Fibroblast of lung (primary cell): ENCODE results near the gene ARHGAP36.

Experiments
- EZH2 ChIP-seq: IDR thresholded peaks from 2 replicates; pipeline ENCODE4 v1.5.1; 2012; ENCODE audit warnings: low read length, control low read depth, mild to moderate bottlenecking; ENCODE audit errors: missing control alignments
- TF ChIP-seq, protein P1 (sequence below), 2 donors: IDR thresholded peaks in 1 of 2; conservative IDR thresholded peaks in 1 of 2; 1 replicate in 1 of 2; 2 replicates in 1 of 2; pipeline ENCODE4 v1.5.1; 2011 to 2012; ENCODE audit warnings: low read length in 2 of 2, control low read depth in 1 of 2, inconsistent platforms in 1 of 2, low read depth in 1 of 2, mild to moderate bottlenecking in 1 of 2

DNA sequence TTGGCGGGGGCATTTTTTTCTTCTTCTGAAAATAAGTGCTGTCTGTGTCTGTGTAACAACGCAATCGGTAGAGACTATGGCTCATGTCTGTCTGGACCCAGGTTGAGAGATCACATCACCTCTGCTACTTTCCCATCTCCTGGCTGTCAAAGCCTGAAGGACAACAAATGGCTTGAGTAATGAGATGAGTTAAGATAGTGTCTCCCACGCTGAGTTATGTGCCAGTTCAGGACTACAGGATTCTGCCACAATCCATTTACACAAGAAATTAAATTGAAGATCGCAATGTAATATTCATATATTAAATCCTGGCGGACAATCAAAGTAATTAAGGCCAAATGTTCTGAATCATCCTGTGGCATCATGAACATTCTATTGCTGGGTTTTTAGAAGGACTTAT is 16.5 kb upstream of the ARHGAP36 start:
- TF ChIP-seq, protein P1, sequence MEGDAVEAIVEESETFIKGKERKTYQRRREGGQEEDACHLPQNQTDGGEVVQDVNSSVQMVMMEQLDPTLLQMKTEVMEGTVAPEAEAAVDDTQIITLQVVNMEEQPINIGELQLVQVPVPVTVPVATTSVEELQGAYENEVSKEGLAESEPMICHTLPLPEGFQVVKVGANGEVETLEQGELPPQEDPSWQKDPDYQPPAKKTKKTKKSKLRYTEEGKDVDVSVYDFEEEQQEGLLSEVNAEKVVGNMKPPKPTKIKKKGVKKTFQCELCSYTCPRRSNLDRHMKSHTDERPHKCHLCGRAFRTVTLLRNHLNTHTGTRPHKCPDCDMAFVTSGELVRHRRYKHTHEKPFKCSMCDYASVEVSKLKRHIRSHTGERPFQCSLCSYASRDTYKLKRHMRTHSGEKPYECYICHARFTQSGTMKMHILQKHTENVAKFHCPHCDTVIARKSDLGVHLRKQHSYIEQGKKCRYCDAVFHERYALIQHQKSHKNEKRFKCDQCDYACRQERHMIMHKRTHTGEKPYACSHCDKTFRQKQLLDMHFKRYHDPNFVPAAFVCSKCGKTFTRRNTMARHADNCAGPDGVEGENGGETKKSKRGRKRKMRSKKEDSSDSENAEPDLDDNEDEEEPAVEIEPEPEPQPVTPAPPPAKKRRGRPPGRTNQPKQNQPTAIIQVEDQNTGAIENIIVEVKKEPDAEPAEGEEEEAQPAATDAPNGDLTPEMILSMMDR (conservative IDR thresholded peaks at IDR 0.05 in 1 of 2, IDR thresholded peaks at IDR 0.05 in 1 of 2; ENCODE audit: low read depth in 1 of 2, low read length in 2 of 2): no peak
- no peak for TF ChIP-seq EZH2
